ENCODE measurements around the gene ZFAND4.
"Not testable (repeated sequence)": the region's sequence is repeated elsewhere in the genome, so short reads cannot be mapped to it uniquely, and the experiment has no call there.

ZFAND4 gene

DNA sequence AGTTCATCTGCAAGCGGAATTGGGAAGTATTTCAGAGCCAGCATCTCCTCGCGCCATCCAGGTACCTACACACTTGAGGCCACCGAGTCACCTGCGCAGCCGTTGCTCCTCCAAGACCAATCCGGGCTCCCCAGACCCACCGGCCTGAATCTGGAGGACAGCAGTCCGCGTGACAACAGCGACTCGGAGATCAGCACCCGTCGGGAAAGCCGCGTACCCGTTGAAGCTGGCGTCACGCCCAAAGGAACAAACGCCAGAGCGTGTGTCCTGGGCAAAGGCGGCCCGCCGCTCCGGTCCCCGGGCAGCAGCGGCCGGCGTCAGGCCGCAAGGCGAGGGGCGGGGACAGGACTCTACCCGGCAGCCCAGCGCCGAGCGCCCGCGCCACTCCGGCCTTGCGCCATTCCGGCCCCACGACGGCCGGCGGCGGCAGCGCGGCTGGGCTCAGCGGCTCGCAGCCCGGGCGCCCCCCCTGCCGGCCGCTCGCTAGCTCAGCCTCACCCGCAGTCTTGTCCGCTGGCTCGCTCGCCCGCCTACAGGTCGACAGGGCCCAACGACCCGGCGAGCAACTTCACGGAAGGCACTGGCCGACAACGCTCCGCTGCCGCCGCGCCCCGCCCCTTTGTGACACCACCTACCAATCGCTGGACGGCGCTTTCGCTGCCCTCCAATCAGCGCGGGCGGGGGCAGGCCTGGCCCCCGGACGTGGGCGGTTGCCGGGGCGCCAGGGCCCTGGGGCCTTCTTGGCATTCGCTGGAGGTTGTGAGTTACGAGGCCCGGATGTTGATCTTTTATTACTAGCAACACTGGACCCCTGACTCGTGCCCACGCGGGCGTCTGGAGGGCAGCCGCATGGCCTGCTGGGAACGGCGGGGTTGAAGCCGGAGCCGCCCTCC lies at the start of gene ZFAND4:
Gene ZFAND4, minus strand, starts transcription at position 592 of the 893 bp plus-strand sequence. CDS start 9,047 bp downstream, outside the sequence.
- ChIA-PET CTCF (interaction anchor here (0.5 to 1.7 kb wide), 4 partner anchors 14 to 1649 kb away, joined by 3 to 11 read pairs (median 4); no protein-coding TSS in a partner anchor), POLR2A (ENCODE audit: low non-redundant PET) (no interaction called here)
- DNase-seq (ENCODE audit: low spot score): peak; percentile 94
- TF ChIP-seq, protein P1, sequence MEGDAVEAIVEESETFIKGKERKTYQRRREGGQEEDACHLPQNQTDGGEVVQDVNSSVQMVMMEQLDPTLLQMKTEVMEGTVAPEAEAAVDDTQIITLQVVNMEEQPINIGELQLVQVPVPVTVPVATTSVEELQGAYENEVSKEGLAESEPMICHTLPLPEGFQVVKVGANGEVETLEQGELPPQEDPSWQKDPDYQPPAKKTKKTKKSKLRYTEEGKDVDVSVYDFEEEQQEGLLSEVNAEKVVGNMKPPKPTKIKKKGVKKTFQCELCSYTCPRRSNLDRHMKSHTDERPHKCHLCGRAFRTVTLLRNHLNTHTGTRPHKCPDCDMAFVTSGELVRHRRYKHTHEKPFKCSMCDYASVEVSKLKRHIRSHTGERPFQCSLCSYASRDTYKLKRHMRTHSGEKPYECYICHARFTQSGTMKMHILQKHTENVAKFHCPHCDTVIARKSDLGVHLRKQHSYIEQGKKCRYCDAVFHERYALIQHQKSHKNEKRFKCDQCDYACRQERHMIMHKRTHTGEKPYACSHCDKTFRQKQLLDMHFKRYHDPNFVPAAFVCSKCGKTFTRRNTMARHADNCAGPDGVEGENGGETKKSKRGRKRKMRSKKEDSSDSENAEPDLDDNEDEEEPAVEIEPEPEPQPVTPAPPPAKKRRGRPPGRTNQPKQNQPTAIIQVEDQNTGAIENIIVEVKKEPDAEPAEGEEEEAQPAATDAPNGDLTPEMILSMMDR (conservative IDR thresholded peaks at IDR 0.05; ENCODE audit: low read depth): peak; percentile 79
- H3K27ac ChIP-seq: peak within 1 kb of the TSS; percentile 84

DNA sequence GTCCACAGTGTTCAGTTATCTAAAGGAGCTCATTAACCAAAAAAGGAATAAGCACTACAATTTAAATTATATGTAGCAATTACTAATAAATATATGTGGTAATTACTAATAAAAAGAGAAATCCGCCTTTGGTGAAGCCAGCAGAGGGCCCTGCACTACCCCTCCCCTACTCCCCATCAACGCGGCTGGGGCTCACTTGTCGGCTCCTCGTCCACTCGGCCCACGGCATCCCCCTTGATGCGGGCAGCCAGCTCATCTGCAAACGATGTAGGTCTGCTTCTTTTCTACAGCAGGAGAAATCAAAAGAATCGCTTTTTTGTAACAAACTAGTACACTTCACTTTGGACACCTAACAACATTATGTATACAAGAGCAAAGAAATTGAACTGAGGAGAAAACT lies 48.9 kb upstream of the ZFAND4 start:
- CTCF ChIA-PET; H3K27ac ChIP-seq; DNase-seq (ENCODE audit: low spot score); POLR2A ChIA-PET (ENCODE audit: low non-redundant PET): not testable (repeated sequence)

DNA sequence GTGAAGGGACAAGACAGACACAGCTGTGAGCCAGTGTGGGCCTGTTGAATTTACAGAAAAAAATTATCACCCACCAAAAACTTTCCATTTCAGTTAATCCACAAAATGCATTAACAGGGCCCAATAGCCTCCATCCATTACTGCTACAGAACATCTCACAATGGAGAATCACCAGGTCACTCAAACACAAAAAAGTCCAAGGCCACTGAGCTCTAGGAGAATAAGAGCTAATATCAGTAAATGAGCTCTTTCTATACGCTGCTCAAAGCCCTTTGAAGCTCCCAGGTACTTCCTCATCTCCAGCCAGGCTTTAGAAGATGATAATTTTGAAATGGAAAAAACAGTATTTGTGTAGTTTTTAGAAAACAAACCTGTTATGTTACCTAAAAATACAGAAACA lies 45.1 kb upstream of the ZFAND4 start:
- H3K27ac ChIP-seq; POLR2A ChIA-PET (ENCODE audit: low non-redundant PET); CTCF ChIA-PET; DNase-seq (ENCODE audit: low spot score): not testable (repeated sequence)

DNA sequence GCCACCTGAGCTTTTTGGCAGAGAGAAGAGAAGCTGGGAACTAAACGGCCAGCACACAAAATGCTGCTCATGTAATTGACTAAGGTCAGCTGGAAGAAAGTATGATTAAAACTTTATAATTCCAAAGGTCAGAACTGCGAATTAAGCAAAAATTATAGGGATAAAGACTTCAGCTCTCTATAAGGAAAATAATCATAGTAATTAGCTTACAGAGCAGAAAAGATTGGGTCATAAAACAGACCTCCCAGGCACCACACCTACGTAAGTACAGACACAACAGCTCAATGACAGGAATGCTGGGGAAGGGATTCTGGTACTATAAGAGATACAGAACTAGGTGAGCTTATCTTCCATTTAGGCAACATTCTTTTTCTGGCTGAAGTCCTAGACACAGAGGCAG lies 44.5 kb upstream of the ZFAND4 start:
- CTCF ChIA-PET; POLR2A ChIA-PET (ENCODE audit: low non-redundant PET): not testable (repeated sequence)

DNA sequence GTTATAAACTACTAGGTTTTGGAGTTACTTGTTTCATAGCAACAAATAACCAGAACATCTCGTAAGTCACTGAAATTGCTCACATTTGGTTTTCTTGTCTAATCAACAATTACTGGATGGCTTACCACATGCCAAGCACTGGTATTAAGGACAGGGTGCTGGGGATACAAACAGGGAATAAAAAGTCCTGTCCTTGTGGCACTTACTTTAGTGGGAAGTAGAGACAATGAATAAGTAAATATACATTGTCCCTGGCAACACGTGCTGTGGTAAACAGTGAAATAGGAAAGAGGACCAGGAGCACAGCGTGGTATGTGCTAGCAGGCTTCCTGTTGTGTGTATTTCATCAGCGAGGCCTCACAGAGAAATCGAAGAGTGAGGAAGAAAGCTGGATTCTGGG lies 38.7 kb upstream of the ZFAND4 start:
- H3K27ac ChIP-seq: not testable (repeated sequence)

More for the DNA sequence above, 44.5 kb upstream of the ZFAND4 start:
- H3K27ac ChIP-seq; DNase-seq (ENCODE audit: low spot score): not testable (repeated sequence)

DNA sequence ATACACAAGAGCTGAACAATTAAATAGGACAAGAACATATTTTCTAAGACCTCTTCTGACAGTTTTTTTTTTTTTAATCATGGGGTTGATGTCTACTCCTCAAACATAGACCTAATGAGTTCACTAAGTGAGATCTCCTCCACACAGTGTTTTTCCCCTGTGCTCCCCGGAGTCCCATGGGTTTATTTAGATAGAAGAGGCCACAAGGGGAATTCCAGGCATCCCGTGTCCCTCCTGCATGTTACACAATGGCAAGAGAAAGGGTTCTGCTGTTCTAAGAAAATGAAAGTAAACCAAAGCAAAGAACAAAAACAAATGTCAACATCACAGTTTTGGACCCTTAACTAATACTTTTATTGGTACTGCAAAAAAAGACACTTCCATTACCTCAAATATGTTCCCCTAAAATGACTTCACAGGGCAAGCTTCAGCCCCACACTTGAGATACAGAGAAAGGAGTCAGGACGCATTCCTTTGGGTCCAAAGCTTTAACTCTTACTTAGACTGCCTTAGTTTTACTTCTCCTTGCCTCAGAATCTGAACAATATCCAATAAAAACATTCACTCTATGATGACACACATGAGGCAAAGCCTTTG lies 37.7 kb upstream of the ZFAND4 start:
- H3K27ac ChIP-seq; POLR2A ChIA-PET (ENCODE audit: low non-redundant PET); DNase-seq (ENCODE audit: low spot score): not testable (repeated sequence)
- CTCF ChIA-PET: interaction anchor here (0.6 kb wide), 1 partner anchor 475 kb away, joined by 3 read pairs; no protein-coding TSS in a partner anchor

More for the DNA sequence above, 38.7 kb upstream of the ZFAND4 start:
- DNase-seq (ENCODE audit: low spot score); CTCF ChIA-PET; POLR2A ChIA-PET (ENCODE audit: low non-redundant PET): not testable (repeated sequence)

DNA sequence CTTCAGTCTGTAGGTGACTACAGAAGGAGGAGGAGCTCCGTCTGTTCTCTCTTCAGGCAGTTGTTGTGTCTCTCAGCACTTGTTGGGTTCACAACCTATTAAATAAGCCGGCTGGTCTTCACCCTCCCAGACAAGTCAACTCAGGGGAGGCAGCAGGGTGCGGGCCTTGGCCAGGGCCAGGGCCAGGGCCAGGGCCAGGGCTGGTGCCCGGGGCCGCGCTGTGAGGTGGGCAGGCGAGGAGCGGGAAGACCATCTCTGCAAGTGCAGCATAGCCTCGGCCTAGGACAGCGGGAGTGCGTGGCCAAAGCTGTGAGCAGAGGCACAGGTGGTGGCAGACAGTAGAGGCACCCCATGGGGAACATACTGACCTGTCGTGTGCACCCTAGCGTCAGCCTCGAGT lies 5.9 kb upstream of the ZFAND4 start:
- CTCF ChIA-PET; DNase-seq (ENCODE audit: low spot score); POLR2A ChIA-PET (ENCODE audit: low non-redundant PET); H3K27ac ChIP-seq: not testable (repeated sequence)

DNA sequence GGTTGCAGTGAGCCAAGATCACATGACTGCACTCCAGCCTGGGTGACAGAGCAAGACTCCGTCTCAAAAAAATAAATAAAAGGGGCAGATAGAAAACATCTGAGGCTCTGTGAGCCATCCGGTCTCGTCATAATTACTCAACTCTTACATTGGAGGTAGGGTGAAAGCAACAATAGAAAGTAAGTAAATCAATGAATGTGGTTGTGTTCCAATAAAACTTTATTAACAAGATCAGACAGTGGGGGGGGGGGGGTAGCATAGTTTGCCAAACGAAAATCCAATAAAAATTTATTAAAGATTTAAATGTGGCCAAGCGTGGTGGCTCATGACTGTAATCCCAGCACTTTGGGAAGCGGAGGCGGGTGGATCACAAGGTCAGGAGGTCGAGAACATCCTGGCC lies 2.8 kb upstream of the ZFAND4 start:
- TF ChIP-seq, protein P1 (conservative IDR thresholded peaks at IDR 0.05; ENCODE audit: low read depth): no peak
- no peak overlapping the region for H3K27ac ChIP-seq
- ChIA-PET CTCF (no interaction called here), POLR2A (ENCODE audit: low non-redundant PET) (no interaction called here)
- no peak for DNase-seq (ENCODE audit: low spot score)

DNA sequence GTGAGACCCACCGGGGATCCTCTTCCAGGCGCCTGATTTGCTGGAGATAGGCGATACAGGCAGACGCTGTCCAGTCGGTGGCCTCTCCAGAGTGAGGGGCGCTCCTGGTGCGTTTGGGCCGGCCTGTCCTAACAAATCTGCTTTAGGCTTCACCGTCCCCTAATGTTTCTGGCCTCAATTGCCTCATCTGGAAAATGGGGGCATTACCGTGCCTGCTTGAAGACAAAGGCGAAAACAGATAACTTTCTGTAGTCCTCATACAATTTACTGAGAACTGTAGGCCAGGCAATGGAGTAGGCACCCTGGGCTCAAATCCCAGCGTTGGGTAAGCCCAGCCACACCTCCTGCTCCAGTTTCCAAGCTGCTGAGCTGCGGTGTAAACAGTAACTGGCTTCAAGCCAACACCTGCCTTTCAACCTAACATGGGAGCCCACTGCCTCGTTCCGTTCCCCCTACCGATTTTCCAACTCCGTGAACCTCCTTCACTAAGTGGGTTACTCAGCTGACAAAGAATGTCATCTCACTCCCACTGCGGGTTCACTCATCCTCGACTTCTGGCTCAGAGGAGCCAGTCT lies 589 bp upstream of the ZFAND4 start:
- no peak for DNase-seq (ENCODE audit: low spot score)
- ChIA-PET CTCF (interaction anchor here (1.7 kb wide), 1 partner anchor 208 kb away, joined by 11 read pairs; no protein-coding TSS in a partner anchor), POLR2A (ENCODE audit: low non-redundant PET) (no interaction called here)
- TF ChIP-seq, protein P1 (conservative IDR thresholded peaks at IDR 0.05; ENCODE audit: low read depth): no peak
- peak overlapping the region; percentile 84 for H3K27ac ChIP-seq

DNA sequence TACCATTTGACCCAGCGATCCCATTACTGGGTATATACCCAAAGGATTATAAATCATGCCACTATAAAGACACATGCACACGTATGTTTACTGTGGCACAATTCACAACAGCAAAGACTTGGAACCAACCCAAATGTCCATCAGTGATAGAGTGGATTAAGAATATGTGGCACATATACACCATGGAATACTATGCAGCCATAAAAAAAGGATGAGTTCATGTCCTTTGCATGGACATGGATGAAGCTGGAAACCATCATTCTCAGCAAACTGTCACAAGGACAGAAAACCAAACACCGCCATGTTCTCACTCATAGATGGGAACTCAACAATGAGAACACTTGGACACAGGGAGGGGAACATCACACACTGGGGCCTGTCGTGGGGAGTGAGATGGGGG lies 1.3 kb downstream of the ZFAND4 start:
- DNase-seq (ENCODE audit: low spot score); H3K27ac ChIP-seq; POLR2A ChIA-PET (ENCODE audit: low non-redundant PET): not testable (repeated sequence)
- CTCF ChIA-PET: interaction anchor here (0.6 to 1.7 kb wide), 2 partner anchors 13 to 206 kb away, joined by 3 to 11 read pairs; no protein-coding TSS in a partner anchor

DNA sequence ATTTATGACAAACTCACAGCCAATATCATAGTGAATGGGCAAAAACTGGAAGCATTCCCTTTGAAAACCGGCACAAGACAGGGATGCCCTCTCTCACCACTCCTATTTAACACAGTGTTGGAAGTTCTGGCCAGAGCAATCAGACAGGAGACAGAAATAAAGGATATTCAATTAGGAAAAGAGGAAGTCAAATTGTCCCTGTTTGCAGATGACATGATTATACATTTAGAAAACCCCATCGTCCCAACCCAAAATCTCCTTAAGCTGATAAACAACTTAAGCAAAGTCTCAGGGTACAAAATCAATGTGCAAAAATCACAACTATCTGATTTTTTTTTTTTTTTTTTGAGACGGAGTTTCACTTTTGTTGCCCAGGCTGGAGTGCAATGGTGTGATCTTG lies 2.7 kb downstream of the ZFAND4 start:
- DNase-seq (ENCODE audit: low spot score); H3K27ac ChIP-seq; POLR2A ChIA-PET (ENCODE audit: low non-redundant PET); CTCF ChIA-PET: not testable (repeated sequence)
